GM21619 (cell line): ENCODE measurements around the gene POLR3B.

Source experiments
- ATAC-seq: cut with Tn5 transposase; IDR thresholded peaks from one replicate; pipeline ENCODE4 v1.9.1; 2021; ENCODE audit not compliant: unreplicated experiment

The POLR3B gene

GRCh38 chr12:106541201-106541600 is 183.7 kb downstream of the POLR3B start:
- ATAC-seq, result no peak

GRCh38 chr12:106551410-106551809 is 193.9 kb downstream of the POLR3B start:
- no peak for ATAC-seq

- no peak for ATAC-seq
Measured at GRCh38 chr12:106552228-106552627, 194.7 kb downstream of the POLR3B start.
